GM18861 (cell line): Measurements from ENCODE around the gene ANKS6.

Experiments
- ATAC-seq: cut with Tn5 transposase; IDR thresholded peaks from one replicate; pipeline ENCODE4 v1.9.1; 2021; ENCODE audit not compliant: unreplicated experiment

The ANKS6 gene

GRCh38 chr9:98772364-98773155, 23.8 kb downstream of the ANKS6 start:
- no peak for ATAC-seq

GRCh38 chr9:98771209-98771874, 25.0 kb downstream of the ANKS6 start:
- no peak for ATAC-seq

GRCh38 chr9:98770717-98771116, 25.6 kb downstream of the ANKS6 start:
- ATAC-seq: no peak

GRCh38 chr9:98768344-98768743, 28.0 kb downstream of the ANKS6 start:
- ATAC-seq: no peak

- ATAC-seq: no peak
Measured at GRCh38 chr9:98767915-98768314, 28.4 kb downstream of the ANKS6 start.

- ATAC-seq: no peak
Measured at GRCh38 chr9:98767196-98767595, 29.2 kb downstream of the ANKS6 start.

- ATAC-seq: no peak
Measured at GRCh38 chr9:98766586-98766985, 29.8 kb downstream of the ANKS6 start.

- no peak for ATAC-seq
Measured at GRCh38 chr9:98765256-98765655, 31.1 kb downstream of the ANKS6 start.

- ATAC-seq: no peak
Measured at GRCh38 chr9:98763986-98764745, 32.2 kb downstream of the ANKS6 start.

GRCh38 chr9:98760231-98760630, 36.1 kb downstream of the ANKS6 start:
- no peak for ATAC-seq

GRCh38 chr9:98755006-98755618, 41.2 kb downstream of the ANKS6 start:
- no peak for ATAC-seq

GRCh38 chr9:98751210-98751609, 45.1 kb downstream of the ANKS6 start:
- ATAC-seq: no peak

- ATAC-seq: no peak
Measured at GRCh38 chr9:98750364-98751060, 45.8 kb downstream of the ANKS6 start.

- ATAC-seq: no peak
Measured at GRCh38 chr9:98747476-98747875, 48.9 kb downstream of the ANKS6 start.

GRCh38 chr9:98745470-98745869, 50.9 kb downstream of the ANKS6 start:
- ATAC-seq: no peak

GRCh38 chr9:98743818-98744611, 52.3 kb downstream of the ANKS6 start:
- ATAC-seq: no peak

- ATAC-seq: no peak
Measured at GRCh38 chr9:98743329-98743728, 53.0 kb downstream of the ANKS6 start.

- no peak for ATAC-seq
Measured at GRCh38 chr9:98742325-98743280, 53.8 kb downstream of the ANKS6 start.
